ENCODE results near the gene LY6G6C.
A peak's percentile ranks its signal among the peaks of the same experiment; 100 is the strongest.

LY6G6C gene

GRCh38 chr6:31729979-31730630, 8.6 kb upstream of the LY6G6C start:
- DNase-seq, result peak; percentile 54 to 87 (median 74)
- intact Hi-C loops (cut with DNase I), result no loop called here

GRCh38 chr6:31729515-31729978, 8.0 kb upstream of the LY6G6C start:
- intact Hi-C loops (cut with DNase I), result no loop called here

GRCh38 chr6:31728767-31729514, 7.4 kb upstream of the LY6G6C start, which contains the start of gene DDAH2:
DDAH2 (minus strand) TSS chr6:31729299; CDS start chr6:31729161, 138 bp downstream.
- peak in 1 of 42 donors; percentile 36 for DNase-seq
- intact Hi-C loops (cut with DNase I), result no loop called here

More at GRCh38 chr6:31729515-31729978, 8.0 kb upstream of the LY6G6C start:
- DNase-seq, result peak; percentile 58 to 89 (median 79)

- no peak for DNase-seq
- intact Hi-C loops (cut with DNase I), result no loop called here
Observed at GRCh38 chr6:31727717-31728671, 6.4 kb upstream of the LY6G6C start.

GRCh38 chr6:31727034-31727716, 5.6 kb upstream of the LY6G6C start:
- DNase-seq, result peak in 5 of 42 donors; percentile 22 to 56 (median 37)
- intact Hi-C loops (cut with DNase I), result no loop called here

GRCh38 chr6:31725502-31726350, 4.2 kb upstream of the LY6G6C start:
- intact Hi-C loops (cut with DNase I), result no loop called here
- peak in 9 of 42 donors; percentile 28 to 66 (median 46) for DNase-seq

GRCh38 chr6:31723980-31724691, 2.6 kb upstream of the LY6G6C start:
- intact Hi-C loops (cut with DNase I), result no loop called here
- no peak for DNase-seq

- intact Hi-C loops (cut with DNase I), result no loop called here
- no peak for DNase-seq
Observed at GRCh38 chr6:31723245-31723979, 1.9 kb upstream of the LY6G6C start, which contains the start of gene MPIG6B. MPIG6B (plus strand) TSS chr6:31723373; CDS start chr6:31723384, 11 bp downstream.

- DNase-seq, result no peak
- intact Hi-C loops (cut with DNase I), result no loop called here
Observed at GRCh38 chr6:31722173-31722572, 627 bp upstream of the LY6G6C start.

- intact Hi-C loops (cut with DNase I), result no loop called here
- DNase-seq, result peak in 1 of 42 donors; percentile 21
Observed at GRCh38 chr6:31720196-31720770, 1.3 kb downstream of the LY6G6C start.

- no peak for DNase-seq
- intact Hi-C loops (cut with DNase I), result no loop called here
Observed at GRCh38 chr6:31719001-31719400, 2.5 kb downstream of the LY6G6C start.

- intact Hi-C loops (cut with DNase I), result no loop called here
- no peak for DNase-seq
Observed at GRCh38 chr6:31718265-31718664, 3.3 kb downstream of the LY6G6C start.

GRCh38 chr6:31717499-31718222, 3.9 kb downstream of the LY6G6C start:
- peak in 4 of 42 donors; percentile 29 to 52 (median 38) for DNase-seq
- intact Hi-C loops (cut with DNase I), result no loop called here

- no peak for DNase-seq
- intact Hi-C loops (cut with DNase I), result no loop called here
Observed at GRCh38 chr6:31715022-31715958, 6.3 kb downstream of the LY6G6C start, which contains the start of gene LY6G6D. LY6G6D (plus strand) TSS chr6:31715348; CDS start chr6:31715356, 8 bp downstream.
